ENCODE results near the gene ITGB3BP.

ITGB3BP gene

DNA sequence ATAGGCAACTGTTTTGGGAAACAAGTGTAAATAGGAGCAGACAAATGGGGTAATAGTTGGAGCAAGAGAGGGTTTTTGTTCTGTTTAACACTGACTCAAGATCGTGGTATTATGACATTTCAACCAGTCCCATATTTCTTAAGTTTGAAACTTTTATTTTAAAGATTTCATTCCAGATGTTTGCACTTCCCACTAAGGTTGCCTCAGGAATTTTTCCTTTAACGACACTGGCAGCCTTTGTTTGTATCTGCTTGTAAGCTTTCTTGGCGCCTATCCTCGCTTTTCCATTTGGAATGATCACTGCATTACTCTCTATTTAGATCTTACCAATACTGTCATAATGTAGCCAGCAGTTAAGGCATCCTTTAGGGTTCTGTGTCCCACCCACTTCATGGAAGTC lies 87.9 kb downstream of the ITGB3BP start:
- Histone ChIP-seq H3K9me2 (replicated peaks; ENCODE audit: control insufficient read depth, low read length) (no peaks in the 10 kb centered on the region), H4K20me1 (ENCODE audit: control insufficient read depth, insufficient read depth, low read depth, low read length) (no peaks in the 10 kb centered on the region), H3K9me3 (ENCODE audit: control insufficient read depth, insufficient read depth, low read length) (no peaks in the 10 kb centered on the region), H3K79me2 (ENCODE audit: control insufficient read depth, low read length) (no peaks in the 10 kb centered on the region), H3K27me3 (ENCODE audit: control insufficient read depth, low read length) (no peaks in the 10 kb centered on the region), H3F3A (ENCODE audit: control insufficient read depth, insufficient read depth) (peaks cover 10% of the 10 kb centered on the region), H3K4me2 (ENCODE audit: low read length) (no peak overlapping the region), H3K27ac (ENCODE audit: low read depth, low read length) (no peak overlapping the region), H3K4me3 (ENCODE audit: low read length) (no peak overlapping the region), H3K4me1 (ENCODE audit: control insufficient read depth, low read length) (peaks cover 39% of the 10 kb centered on the region), H3K36me3 (ENCODE audit: control insufficient read depth, low read length) (peaks cover 34% of the 10 kb centered on the region)
- TF ChIP-seq CTCF (IDR thresholded peaks at IDR 0.05; ENCODE audit: low read depth, low read length, poor library complexity, severe bottlenecking) (no peak), EZH2phosphoT487 (IDR thresholded peaks at IDR 0.05; ENCODE audit: borderline replicate concordance, low read length) (no peak)

DNA sequence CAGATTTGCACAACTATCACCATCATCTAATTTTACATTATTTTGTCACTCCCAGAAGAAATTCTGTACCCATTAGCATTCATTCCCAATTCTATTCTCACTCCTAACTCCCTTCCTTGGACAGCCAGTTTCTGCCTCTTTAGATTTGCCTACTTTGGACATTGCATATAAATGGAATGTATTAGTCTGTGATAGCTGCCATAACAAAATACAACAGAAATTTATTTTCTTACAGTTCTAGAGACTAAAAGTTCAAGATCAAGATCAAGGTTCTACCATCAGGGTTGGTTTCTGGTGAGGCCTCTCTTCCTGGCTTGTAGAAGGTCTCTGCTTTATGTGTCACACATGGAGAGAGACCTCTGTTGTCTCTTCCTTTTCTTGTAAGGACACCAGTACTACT lies 93.7 kb downstream of the ITGB3BP start:
- TF ChIP-seq EZH2phosphoT487 (IDR thresholded peaks at IDR 0.05; ENCODE audit: borderline replicate concordance, low read length), result no peak
- TF ChIP-seq CTCF (IDR thresholded peaks at IDR 0.05; ENCODE audit: low read depth, low read length, poor library complexity, severe bottlenecking), result no peak
- H4K20me1 ChIP-seq (ENCODE audit: control insufficient read depth, insufficient read depth, low read depth, low read length), result no peaks in the 10 kb centered on the region
- H3K9me2 ChIP-seq (replicated peaks; ENCODE audit: control insufficient read depth, low read length), result no peaks in the 10 kb centered on the region
- H3K79me2 ChIP-seq (ENCODE audit: control insufficient read depth, low read length), result no peaks in the 10 kb centered on the region
- no peaks in the 10 kb centered on the region for H3K4me1 ChIP-seq (ENCODE audit: control insufficient read depth, low read length)
- H3F3A ChIP-seq (ENCODE audit: control insufficient read depth, insufficient read depth), result 0 out of 2 replicates have a peak, but pooled peaks cover 2% of the 10 kb centered on the region
- H3K27ac ChIP-seq (ENCODE audit: low read depth, low read length), result no peak overlapping the region
- no peak overlapping the region for H3K4me2 ChIP-seq (ENCODE audit: low read length)
- no peaks in the 10 kb centered on the region for H3K27me3 ChIP-seq (ENCODE audit: control insufficient read depth, low read length)
- H3K36me3 ChIP-seq (ENCODE audit: control insufficient read depth, low read length), result peaks cover 20% of the 10 kb centered on the region
- H3K4me3 ChIP-seq (ENCODE audit: low read length), result no peak overlapping the region
- peaks cover 4% of the 10 kb centered on the region; the same call in 1 of the 2 replicates for H3K9me3 ChIP-seq (ENCODE audit: control insufficient read depth, insufficient read depth, low read length)

GRCh38 chr1:63428815-63429214 lies 94.2 kb downstream of the ITGB3BP start:
- no peak for TF ChIP-seq CTCF (IDR thresholded peaks at IDR 0.05; ENCODE audit: low read depth, low read length, poor library complexity, severe bottlenecking)
- TF ChIP-seq EZH2phosphoT487 (IDR thresholded peaks at IDR 0.05; ENCODE audit: borderline replicate concordance, low read length), result no peak
- H4K20me1 ChIP-seq (ENCODE audit: control insufficient read depth, insufficient read depth, low read depth, low read length), result no peaks in the 10 kb centered on the region
- H3K27me3 ChIP-seq (ENCODE audit: control insufficient read depth, low read length), result no peaks in the 10 kb centered on the region
- H3K4me1 ChIP-seq (ENCODE audit: control insufficient read depth, low read length), result no peaks in the 10 kb centered on the region
- peaks cover 20% of the 10 kb centered on the region for H3K36me3 ChIP-seq (ENCODE audit: control insufficient read depth, low read length)
- no peaks in the 10 kb centered on the region for H3K9me2 ChIP-seq (replicated peaks; ENCODE audit: control insufficient read depth, low read length)
- H3K27ac ChIP-seq (ENCODE audit: low read depth, low read length), result no peak overlapping the region
- H3K79me2 ChIP-seq (ENCODE audit: control insufficient read depth, low read length), result no peaks in the 10 kb centered on the region
- H3K4me2 ChIP-seq (ENCODE audit: low read length), result no peak overlapping the region
- peaks cover 4% of the 10 kb centered on the region; the same call in 1 of the 2 replicates for H3K9me3 ChIP-seq (ENCODE audit: control insufficient read depth, insufficient read depth, low read length)
- no peak overlapping the region for H3K4me3 ChIP-seq (ENCODE audit: low read length)
- 0 out of 2 replicates have a peak, but pooled peaks cover 2% of the 10 kb centered on the region for H3F3A ChIP-seq (ENCODE audit: control insufficient read depth, insufficient read depth)

Measured in DOHH2 (cell line).